Right hindlimb (tissue), 1 donor: ENCODE results near the gene ABCB8.

Experiments used
- DNase-seq: peaks from one replicate; pipeline ENCODE4 v3.0.0-alpha.2; 2018

The ABCB8 gene

GRCh38 chr7:151059367-151060112 is 31.3 kb downstream of the ABCB8 start, which contains the start of gene SLC4A2:
SLC4A2 (plus strand) TSS chr7:151059589; CDS start chr7:151061988, 2,399 bp downstream.
- DNase-seq = peak; percentile 90

- DNase-seq = no peak
These were observed 31.8 kb downstream of the ABCB8 start for GRCh38 chr7:151060113-151060415.

GRCh38 chr7:151060416-151061212 is 32.4 kb downstream of the ABCB8 start:
- no peak for DNase-seq

- no peak for DNase-seq
These were observed 33.2 kb downstream of the ABCB8 start for GRCh38 chr7:151061213-151062110.

GRCh38 chr7:151062111-151062398 is 33.8 kb downstream of the ABCB8 start:
- no peak for DNase-seq

GRCh38 chr7:151062399-151063211 is 34.4 kb downstream of the ABCB8 start:
- DNase-seq = peak; percentile 57

GRCh38 chr7:151063212-151063561 is 34.9 kb downstream of the ABCB8 start:
- DNase-seq = no peak

- DNase-seq = no peak
These were observed 36.2 kb downstream of the ABCB8 start for GRCh38 chr7:151064454-151064853.

- no peak for DNase-seq
These were observed 36.7 kb downstream of the ABCB8 start for GRCh38 chr7:151064993-151065392.

- DNase-seq = no peak
These were observed 37.3 kb downstream of the ABCB8 start for GRCh38 chr7:151065516-151065915.

GRCh38 chr7:151066273-151066974 is 38.2 kb downstream of the ABCB8 start:
- DNase-seq = no peak

GRCh38 chr7:151068069-151068773 is 40.0 kb downstream of the ABCB8 start:
- no peak for DNase-seq

- DNase-seq = no peak
These were observed 41.8 kb downstream of the ABCB8 start for GRCh38 chr7:151069841-151070573.

GRCh38 chr7:151070574-151070960 is 42.3 kb downstream of the ABCB8 start:
- DNase-seq = no peak

GRCh38 chr7:151071032-151071866 is 43.0 kb downstream of the ABCB8 start:
- no peak for DNase-seq

- DNase-seq = no peak
These were observed 45.7 kb downstream of the ABCB8 start for GRCh38 chr7:151073990-151074389.

GRCh38 chr7:151074817-151075661 is 46.8 kb downstream of the ABCB8 start:
- DNase-seq = no peak

- DNase-seq = no peak
These were observed 47.4 kb downstream of the ABCB8 start for GRCh38 chr7:151075662-151075971.

- no peak for DNase-seq
These were observed 47.8 kb downstream of the ABCB8 start for GRCh38 chr7:151075978-151076426.
